ENCODE results near the gene CPTP.

DNA sequence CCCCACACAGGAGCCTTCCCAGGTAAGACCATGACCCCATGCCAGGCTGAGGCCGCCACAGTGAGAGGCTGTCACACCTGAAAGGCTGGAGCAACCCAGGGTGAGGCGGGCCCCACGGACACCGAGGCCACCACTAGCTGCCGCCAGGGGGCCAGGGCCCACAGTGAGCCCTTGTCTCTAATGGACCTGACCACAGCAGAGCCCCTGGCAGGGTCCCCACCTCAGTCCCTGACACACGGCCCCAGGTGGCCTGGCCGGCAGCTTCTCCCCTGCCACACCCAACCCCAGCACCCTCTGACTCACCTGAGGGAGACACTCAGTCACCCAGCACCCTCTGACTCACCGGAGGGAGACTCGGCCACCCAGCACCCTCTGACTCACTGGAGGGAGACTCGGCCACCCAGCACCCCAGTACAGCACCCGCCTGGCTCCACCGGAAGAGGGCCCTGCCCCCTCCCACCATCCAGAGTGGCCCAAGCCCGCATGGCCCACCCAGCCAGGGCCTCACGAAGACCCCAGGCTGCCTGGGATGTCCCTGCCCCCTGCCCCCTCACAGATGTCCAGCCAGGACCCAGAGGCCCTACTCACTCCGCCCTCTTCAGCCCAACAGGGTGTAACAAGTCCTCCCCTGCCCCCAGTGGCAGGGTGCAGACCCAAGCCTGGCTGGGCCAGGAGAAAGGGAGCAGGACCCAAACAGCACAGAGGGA is 20.2 kb downstream of the CPTP start:
- TF ChIP-seq, protein P1, sequence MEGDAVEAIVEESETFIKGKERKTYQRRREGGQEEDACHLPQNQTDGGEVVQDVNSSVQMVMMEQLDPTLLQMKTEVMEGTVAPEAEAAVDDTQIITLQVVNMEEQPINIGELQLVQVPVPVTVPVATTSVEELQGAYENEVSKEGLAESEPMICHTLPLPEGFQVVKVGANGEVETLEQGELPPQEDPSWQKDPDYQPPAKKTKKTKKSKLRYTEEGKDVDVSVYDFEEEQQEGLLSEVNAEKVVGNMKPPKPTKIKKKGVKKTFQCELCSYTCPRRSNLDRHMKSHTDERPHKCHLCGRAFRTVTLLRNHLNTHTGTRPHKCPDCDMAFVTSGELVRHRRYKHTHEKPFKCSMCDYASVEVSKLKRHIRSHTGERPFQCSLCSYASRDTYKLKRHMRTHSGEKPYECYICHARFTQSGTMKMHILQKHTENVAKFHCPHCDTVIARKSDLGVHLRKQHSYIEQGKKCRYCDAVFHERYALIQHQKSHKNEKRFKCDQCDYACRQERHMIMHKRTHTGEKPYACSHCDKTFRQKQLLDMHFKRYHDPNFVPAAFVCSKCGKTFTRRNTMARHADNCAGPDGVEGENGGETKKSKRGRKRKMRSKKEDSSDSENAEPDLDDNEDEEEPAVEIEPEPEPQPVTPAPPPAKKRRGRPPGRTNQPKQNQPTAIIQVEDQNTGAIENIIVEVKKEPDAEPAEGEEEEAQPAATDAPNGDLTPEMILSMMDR (IDR thresholded peaks at IDR 0.05; ENCODE audit: low read depth, low read length, missing input control) = peak; percentile 30
- TF ChIP-seq JUND (IDR thresholded peaks at IDR 0.05) = no peak
- no peak for TF ChIP-seq RAD21 (IDR thresholded peaks at IDR 0.05)
- no peak for TF ChIP-seq SP1 (IDR thresholded peaks at IDR 0.05)
- no peak for TF ChIP-seq YY1 (IDR thresholded peaks at IDR 0.05)
- TF ChIP-seq, protein P2, sequence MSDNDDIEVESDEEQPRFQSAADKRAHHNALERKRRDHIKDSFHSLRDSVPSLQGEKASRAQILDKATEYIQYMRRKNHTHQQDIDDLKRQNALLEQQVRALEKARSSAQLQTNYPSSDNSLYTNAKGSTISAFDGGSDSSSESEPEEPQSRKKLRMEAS (IDR thresholded peaks at IDR 0.05) = no peak
- TF ChIP-seq GABPA (IDR thresholded peaks at IDR 0.05 in 1 of 2, conservative IDR thresholded peaks at IDR 0.05 in 1 of 2) = no peak
- TF ChIP-seq TAF1 (conservative IDR thresholded peaks at IDR 0.05) = no peak
- TF ChIP-seq, protein P3, sequence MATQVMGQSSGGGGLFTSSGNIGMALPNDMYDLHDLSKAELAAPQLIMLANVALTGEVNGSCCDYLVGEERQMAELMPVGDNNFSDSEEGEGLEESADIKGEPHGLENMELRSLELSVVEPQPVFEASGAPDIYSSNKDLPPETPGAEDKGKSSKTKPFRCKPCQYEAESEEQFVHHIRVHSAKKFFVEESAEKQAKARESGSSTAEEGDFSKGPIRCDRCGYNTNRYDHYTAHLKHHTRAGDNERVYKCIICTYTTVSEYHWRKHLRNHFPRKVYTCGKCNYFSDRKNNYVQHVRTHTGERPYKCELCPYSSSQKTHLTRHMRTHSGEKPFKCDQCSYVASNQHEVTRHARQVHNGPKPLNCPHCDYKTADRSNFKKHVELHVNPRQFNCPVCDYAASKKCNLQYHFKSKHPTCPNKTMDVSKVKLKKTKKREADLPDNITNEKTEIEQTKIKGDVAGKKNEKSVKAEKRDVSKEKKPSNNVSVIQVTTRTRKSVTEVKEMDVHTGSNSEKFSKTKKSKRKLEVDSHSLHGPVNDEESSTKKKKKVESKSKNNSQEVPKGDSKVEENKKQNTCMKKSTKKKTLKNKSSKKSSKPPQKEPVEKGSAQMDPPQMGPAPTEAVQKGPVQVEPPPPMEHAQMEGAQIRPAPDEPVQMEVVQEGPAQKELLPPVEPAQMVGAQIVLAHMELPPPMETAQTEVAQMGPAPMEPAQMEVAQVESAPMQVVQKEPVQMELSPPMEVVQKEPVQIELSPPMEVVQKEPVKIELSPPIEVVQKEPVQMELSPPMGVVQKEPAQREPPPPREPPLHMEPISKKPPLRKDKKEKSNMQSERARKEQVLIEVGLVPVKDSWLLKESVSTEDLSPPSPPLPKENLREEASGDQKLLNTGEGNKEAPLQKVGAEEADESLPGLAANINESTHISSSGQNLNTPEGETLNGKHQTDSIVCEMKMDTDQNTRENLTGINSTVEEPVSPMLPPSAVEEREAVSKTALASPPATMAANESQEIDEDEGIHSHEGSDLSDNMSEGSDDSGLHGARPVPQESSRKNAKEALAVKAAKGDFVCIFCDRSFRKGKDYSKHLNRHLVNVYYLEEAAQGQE (IDR thresholded peaks at IDR 0.05) = no peak
- TF ChIP-seq RXRA (IDR thresholded peaks at IDR 0.05) = no peak
- no peak for TF ChIP-seq NR2F2 (IDR thresholded peaks at IDR 0.05)
- no peak for TF ChIP-seq EGR1 (IDR thresholded peaks at IDR 0.05; ENCODE audit: low read depth in 2 of 2)
- TF ChIP-seq, protein P4, sequence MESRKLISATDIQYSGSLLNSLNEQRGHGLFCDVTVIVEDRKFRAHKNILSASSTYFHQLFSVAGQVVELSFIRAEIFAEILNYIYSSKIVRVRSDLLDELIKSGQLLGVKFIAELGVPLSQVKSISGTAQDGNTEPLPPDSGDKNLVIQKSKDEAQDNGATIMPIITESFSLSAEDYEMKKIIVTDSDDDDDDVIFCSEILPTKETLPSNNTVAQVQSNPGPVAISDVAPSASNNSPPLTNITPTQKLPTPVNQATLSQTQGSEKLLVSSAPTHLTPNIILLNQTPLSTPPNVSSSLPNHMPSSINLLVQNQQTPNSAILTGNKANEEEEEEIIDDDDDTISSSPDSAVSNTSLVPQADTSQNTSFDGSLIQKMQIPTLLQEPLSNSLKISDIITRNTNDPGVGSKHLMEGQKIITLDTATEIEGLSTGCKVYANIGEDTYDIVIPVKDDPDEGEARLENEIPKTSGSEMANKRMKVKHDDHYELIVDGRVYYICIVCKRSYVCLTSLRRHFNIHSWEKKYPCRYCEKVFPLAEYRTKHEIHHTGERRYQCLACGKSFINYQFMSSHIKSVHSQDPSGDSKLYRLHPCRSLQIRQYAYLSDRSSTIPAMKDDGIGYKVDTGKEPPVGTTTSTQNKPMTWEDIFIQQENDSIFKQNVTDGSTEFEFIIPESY (IDR thresholded peaks at IDR 0.05) = no peak
- no peak for TF ChIP-seq FOXA1 (IDR thresholded peaks at IDR 0.05)
